Natural killer cell (primary cell): ENCODE results near the gene PIM3. TPM values are rescaled to one million over a fixed set of nuclear protein-coding genes. Genes with fewer than 3 reads are reported as not detected.

Source experiments
- ATAC-seq, 3 donors: fragments of 150-1000 bp in 2 of 3; fragments of 200-7000 bp in 1 of 3; cut with Tn5 transposase; 1 replicate in 1 of 3; 2 replicates in 2 of 3; pipeline ENCODE4 v1.10.0; 2021; ENCODE audit warnings: mild to moderate bottlenecking in 2 of 3, moderate library complexity in 2 of 3
- DNase-seq, 2 donors: peaks; one replicate each; pipeline versions ENCODE4 v3.0.0 to v3.0.0-alpha.2; 2013 to 2021; ENCODE audit warnings: mixed read lengths in 1 of 2
- H3K27ac ChIP-seq: one replicate; pipeline ENCODE4 v1.5.1; 2013; ENCODE audit warnings: mild to moderate bottlenecking, low read length
- H3K27me3 ChIP-seq: one replicate; pipeline ENCODE4 v1.6.1; 2013; ENCODE audit warnings: low read length; ENCODE audit not compliant: control insufficient read depth, insufficient read depth
- H3K36me3 ChIP-seq: one replicate; pipeline ENCODE4 v1.6.1; 2013; ENCODE audit warnings: low read length; ENCODE audit not compliant: control insufficient read depth, insufficient read depth
- H3K4me1 ChIP-seq: one replicate; pipeline ENCODE4 v1.6.1; 2013; ENCODE audit warnings: low read length; ENCODE audit not compliant: control insufficient read depth, insufficient read depth
- H3K4me3 ChIP-seq: one replicate; pipeline ENCODE4 v1.5.1; 2013; ENCODE audit warnings: low read length
- H3K9me3 ChIP-seq: one replicate; pipeline ENCODE4 v1.6.1; 2013; ENCODE audit warnings: low read length; ENCODE audit not compliant: control insufficient read depth, insufficient read depth
- H3K27ac Mint-ChIP-seq, 2 donors: one replicate each; pipeline ENCODE4 v1.8.0; 2022; ENCODE audit warnings: mild to moderate bottlenecking in 2 of 2, mixed read lengths in 2 of 2, moderate library complexity in 1 of 2
- H3K27me3 Mint-ChIP-seq, 2 donors: one replicate each; pipeline ENCODE4 v1.8.0; 2022; ENCODE audit warnings: low read depth in 2 of 2, mixed read lengths in 2 of 2
- H3K36me3 Mint-ChIP-seq: one replicate; pipeline ENCODE4 v1.8.0; 2022; ENCODE audit warnings: mixed read lengths
- H3K4me1 Mint-ChIP-seq, 2 donors: one replicate each; pipeline ENCODE4 v1.8.0; 2022; ENCODE audit warnings: mixed read lengths in 2 of 2
- H3K4me3 Mint-ChIP-seq: one replicate; pipeline ENCODE4 v1.8.0; 2022; ENCODE audit warnings: mild to moderate bottlenecking, moderate library complexity, mixed read lengths
- H3K9me3 Mint-ChIP-seq, 2 donors: one replicate each; pipeline ENCODE4 v1.8.0; 2022; ENCODE audit warnings: mixed read lengths in 2 of 2
- CTCF ChIP-seq: fragments of 200-600 bp; IDR thresholded peaks from one replicate; pipeline ENCODE4 v1.8.0; 2022; ENCODE audit warnings: antibody characterized with exemption
- WGBS: methylation state at CpG from one replicate; pipeline ENCODE4 v1.1.7; 2013; ENCODE audit warnings: missing lambda C conversion rate; ENCODE audit not compliant: insufficient coverage; 5-methylcytosine and 5-hydroxymethylcytosine counted together
- intact Hi-C: fragments of 100-400 bp; cut with micrococcal nuclease; formaldehyde crosslinking; loops from one replicate; pipeline ENCODE4 v1.14.2; 2022
- total RNA-seq, 4 donors: library from RNA; stranded (reverse); fragments of 120-200 nt in 1 of 4; gene quantifications; one replicate each; pipeline versions ENCODE4 v1.2.3 to v1.2.4, GENCODE V29; 2013 to 2022

The PIM3 gene
- total RNA-seq, 3 donors from 2014 or later (not counting 1 experiment from before 2014, with no cell fraction given) = 107 to 130 (median 129) TPM

- Mint-ChIP-seq H3K27ac (peak overlapping the region; percentile 76 to 95), H3K4me1 (peaks cover 9 to 23% of the 10 kb centered on the region in 2 donors), H3K9me3 (no peaks in the 10 kb centered on the region), H3K36me3 (no peaks in the 10 kb centered on the region), H3K4me3 (no peak overlapping the region), H3K27me3 (no peaks in the 10 kb centered on the region)
- WGBS = 82% methylated on average over 8 of the region's 8 CpGs
- no peak overlapping the region for H3K4me3 ChIP-seq
- no peaks in the 10 kb centered on the region for H3K9me3 ChIP-seq
- peak overlapping the region; percentile 34 for H3K27ac ChIP-seq
- ATAC-seq (no peak), DNase-seq (peak; percentile 19 to 32)
- no peak for TF ChIP-seq CTCF
- H3K27me3 ChIP-seq = no peaks in the 10 kb centered on the region
- intact Hi-C loops = loop anchor here (5.0 kb wide), 1 partner anchor 38 kb away; no protein-coding TSS in a partner anchor
- H3K4me1 ChIP-seq = peaks cover 48% of the 10 kb centered on the region
- no peaks in the 10 kb centered on the region for H3K36me3 ChIP-seq
Measured at GRCh38 chr22:49969751-49970527, 9.4 kb downstream of the PIM3 start.

GRCh38 chr22:49970528-49971231 is 10.1 kb downstream of the PIM3 start:
- no peaks in the 10 kb centered on the region for H3K27me3 ChIP-seq
- Mint-ChIP-seq H3K27me3 (peaks cover 0 to 3% of the 10 kb centered on the region in 2 donors), H3K9me3 (no peaks in the 10 kb centered on the region), H3K27ac (peak overlapping the region; percentile 76 to 95), H3K4me3 (peak overlapping the region; percentile 76), H3K4me1 (peaks cover 9 to 28% of the 10 kb centered on the region in 2 donors), H3K36me3 (no peaks in the 10 kb centered on the region)
- peaks cover 50% of the 10 kb centered on the region for H3K4me1 ChIP-seq
- intact Hi-C loops = loop anchor here (5.0 kb wide), 1 partner anchor 38 kb away; no protein-coding TSS in a partner anchor
- H3K9me3 ChIP-seq = no peaks in the 10 kb centered on the region
- DNase-seq = peak; percentile 89 to 97
- H3K36me3 ChIP-seq = no peaks in the 10 kb centered on the region
- H3K4me3 ChIP-seq = peak overlapping the region; percentile 52
- peak; percentile 86 to 94 (median 89) for ATAC-seq
- TF ChIP-seq CTCF = no peak
- peak overlapping the region; percentile 74 for H3K27ac ChIP-seq
- 6% methylated on average over 32 of the region's 32 CpGs for WGBS

GRCh38 chr22:49971232-49972162 is 10.9 kb downstream of the PIM3 start:
- no peaks in the 10 kb centered on the region for H3K36me3 ChIP-seq
- Mint-ChIP-seq H3K27me3 (peaks cover 0 to 3% of the 10 kb centered on the region in 2 donors), H3K4me1 (peaks cover 9 to 28% of the 10 kb centered on the region in 2 donors), H3K4me3 (peak overlapping the region; percentile 76), H3K36me3 (no peaks in the 10 kb centered on the region), H3K9me3 (no peaks in the 10 kb centered on the region), H3K27ac (peak overlapping the region; percentile 76 to 95)
- peaks cover 45% of the 10 kb centered on the region for H3K4me1 ChIP-seq
- no peaks in the 10 kb centered on the region for H3K9me3 ChIP-seq
- peak overlapping the region; percentile 74 for H3K27ac ChIP-seq
- 3% methylated on average over 77 of the region's 81 CpGs for WGBS
- H3K27me3 ChIP-seq = no peaks in the 10 kb centered on the region
- DNase-seq = peak in 1 of 2 donors; percentile 50
- peak; percentile 49 to 71 (median 56) for ATAC-seq
- H3K4me3 ChIP-seq = peak overlapping the region; percentile 52
- intact Hi-C loops = loop anchor here (5.0 kb wide), 1 partner anchor 39 kb away; no protein-coding TSS in a partner anchor
- TF ChIP-seq CTCF = no peak
